Fibroblast of lung (primary cell): Measurements from ENCODE around the gene PPP1R1A.

ENCODE experiments used
- EZH2 ChIP-seq: IDR thresholded peaks from 2 replicates; pipeline ENCODE4 v1.5.1; 2012; ENCODE audit warnings: low read length, control low read depth, mild to moderate bottlenecking; ENCODE audit errors: missing control alignments
- TF ChIP-seq, protein P1 (sequence below), 2 donors: IDR thresholded peaks in 1 of 2; conservative IDR thresholded peaks in 1 of 2; 1 replicate in 1 of 2; 2 replicates in 1 of 2; pipeline ENCODE4 v1.5.1; 2011 to 2012; ENCODE audit warnings: low read length in 2 of 2, control low read depth in 1 of 2, inconsistent platforms in 1 of 2, low read depth in 1 of 2, mild to moderate bottlenecking in 1 of 2

DNA sequence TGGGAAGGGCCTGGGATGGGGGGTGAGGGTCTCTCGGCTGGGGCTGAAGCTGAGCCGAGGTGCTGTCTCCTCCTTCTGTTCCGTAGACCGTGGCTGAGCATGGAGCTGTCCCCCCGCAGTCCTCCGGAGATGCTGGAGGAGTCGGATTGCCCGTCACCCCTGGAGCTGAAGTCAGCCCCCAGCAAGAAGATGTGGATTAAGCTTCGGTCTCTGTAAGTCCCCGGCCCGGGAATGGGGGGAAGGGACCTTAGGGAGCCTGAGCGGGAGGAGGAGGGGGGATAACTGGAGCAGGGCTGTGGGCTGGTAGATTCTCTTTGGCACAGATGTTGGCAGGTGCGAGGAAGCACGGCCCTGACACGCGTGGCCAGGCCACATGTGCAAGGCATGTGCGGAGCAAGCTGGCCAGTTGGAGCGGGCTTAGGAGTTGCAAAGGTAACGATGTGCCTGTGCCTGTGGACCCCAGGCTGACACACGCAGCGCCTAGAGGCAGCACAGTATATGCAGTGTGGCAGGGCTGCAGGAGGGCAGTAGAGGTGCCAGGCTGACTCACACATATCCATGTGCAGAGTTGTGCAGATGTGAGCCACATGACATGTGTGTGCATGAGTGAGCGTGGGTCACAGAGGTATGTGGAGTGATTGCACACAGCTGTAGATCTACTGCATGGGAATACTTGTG is 38.5 kb downstream of the PPP1R1A start:
- TF ChIP-seq, protein P1, sequence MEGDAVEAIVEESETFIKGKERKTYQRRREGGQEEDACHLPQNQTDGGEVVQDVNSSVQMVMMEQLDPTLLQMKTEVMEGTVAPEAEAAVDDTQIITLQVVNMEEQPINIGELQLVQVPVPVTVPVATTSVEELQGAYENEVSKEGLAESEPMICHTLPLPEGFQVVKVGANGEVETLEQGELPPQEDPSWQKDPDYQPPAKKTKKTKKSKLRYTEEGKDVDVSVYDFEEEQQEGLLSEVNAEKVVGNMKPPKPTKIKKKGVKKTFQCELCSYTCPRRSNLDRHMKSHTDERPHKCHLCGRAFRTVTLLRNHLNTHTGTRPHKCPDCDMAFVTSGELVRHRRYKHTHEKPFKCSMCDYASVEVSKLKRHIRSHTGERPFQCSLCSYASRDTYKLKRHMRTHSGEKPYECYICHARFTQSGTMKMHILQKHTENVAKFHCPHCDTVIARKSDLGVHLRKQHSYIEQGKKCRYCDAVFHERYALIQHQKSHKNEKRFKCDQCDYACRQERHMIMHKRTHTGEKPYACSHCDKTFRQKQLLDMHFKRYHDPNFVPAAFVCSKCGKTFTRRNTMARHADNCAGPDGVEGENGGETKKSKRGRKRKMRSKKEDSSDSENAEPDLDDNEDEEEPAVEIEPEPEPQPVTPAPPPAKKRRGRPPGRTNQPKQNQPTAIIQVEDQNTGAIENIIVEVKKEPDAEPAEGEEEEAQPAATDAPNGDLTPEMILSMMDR (conservative IDR thresholded peaks at IDR 0.05 in 1 of 2, IDR thresholded peaks at IDR 0.05 in 1 of 2; ENCODE audit: low read depth in 1 of 2, low read length in 2 of 2) = no peak
- peak; percentile 64 for TF ChIP-seq EZH2
